Psoas muscle (tissue), 8 donors: ENCODE results near the gene CSTF3. TPM values are rescaled to one million over a fixed set of nuclear protein-coding genes. Genes with fewer than 3 reads are reported as not detected.
"Not testable (repeated sequence)": the region's sequence is repeated elsewhere in the genome, so short reads cannot be mapped to it uniquely, and the experiment has no call there.

Source experiments
- ATAC-seq, 4 donors: fragments of 200-7000 bp; cut with Tn5 transposase; one replicate each; pipeline ENCODE4 v1.9.1; 2020; ENCODE audit warnings: moderate library complexity in 3 of 4, mild to moderate bottlenecking in 2 of 4
- DNase-seq, 2 donors: peaks; one replicate each; pipeline ENCODE4 v3.0.0-alpha.2; 2020
- H3K27ac ChIP-seq: fragments of 200-600 bp; one replicate; pipeline ENCODE4 v1.8.0; 2022
- H3K27me3 ChIP-seq, 3 donors: fragments of 200-600 bp in 1 of 3; one replicate each; pipeline versions ENCODE4 v1.6.1 to v1.8.0; 2013 to 2022; ENCODE audit warnings: low read length in 2 of 3, mild to moderate bottlenecking in 2 of 3, moderate library complexity in 1 of 3; ENCODE audit not compliant: insufficient read depth in 3 of 3
- H3K36me3 ChIP-seq, 2 donors: fragments of 200-600 bp in 1 of 2; one replicate each; pipeline versions ENCODE4 v1.6.1 to v1.8.0; 2013 to 2022; ENCODE audit warnings: low read depth in 1 of 2, mild to moderate bottlenecking in 1 of 2, moderate library complexity in 1 of 2; ENCODE audit not compliant: insufficient read depth in 1 of 2
- H3K4me1 ChIP-seq: fragments of 200-600 bp; one replicate; pipeline ENCODE4 v1.8.0; 2022
- H3K4me3 ChIP-seq: fragments of 200-600 bp; one replicate; pipeline ENCODE4 v1.8.0; 2022; ENCODE audit warnings: mild to moderate bottlenecking
- H3K9me3 ChIP-seq: fragments of 200-600 bp; one replicate; pipeline ENCODE4 v1.8.0; 2022
- CTCF ChIP-seq: fragments of 200-600 bp; IDR thresholded peaks from one replicate; pipeline ENCODE4 v1.8.0; 2022; ENCODE audit warnings: antibody characterized with exemption
- WGBS, 3 donors: extraction: QIAGEN DNeasy Blood & Tissue Kit; methylation state at CpG; one replicate each; pipeline versions ENCODE4 v1.1.6 to v1.1.7; 2013; 5-methylcytosine and 5-hydroxymethylcytosine counted together
- intact Hi-C, 2 donors: fragments of 100-400 bp; cut with DNase I; formaldehyde crosslinking; loops; one replicate each; pipeline versions ENCODE4 v1.11.0 to v1.14.2; 2022
- polyA plus RNA-seq, 3 donors: library from polyadenylated mRNA; stranded (reverse); fragments of 200-250 nt; gene quantifications; one replicate each; pipeline ENCODE4 v1.2.3, GENCODE V29; 2013
- total RNA-seq, 4 donors: library from RNA; stranded (reverse); fragmentation: NEBNext Ultra II Directional in 2 of 4; extraction: Animal tissue kit (Norgen Biotek cat#: 25700) in 2 of 4; gene quantifications; one replicate each; pipeline versions ENCODE4 v1.2.1 to v1.2.4, GENCODE V29; 2021 to 2023
- donor health status: healthy with polysubstance abuse.
- donor health status: DM: no; HTN: no; CAD: no; lungs with moderate emphysema.
- donor health status: Bipolar disorder and iron deficiency.
- donor health status: healthy.
- donor health status: DM: yes; HTN: yes; CAD: no.
- donor health status: DM: no; HTN: no; CAD: no.
- donor health status: DM: no; HTN: no; CAD: no.
- donor health status: DM: yes; HTN: yes; CAD: no.

The CSTF3 gene
- total and polyA plus RNA-seq, 7 donors = 10.7 to 32.3 (median 14.4) TPM

- peaks cover 0 to 77% of the 10 kb centered on the region in 2 donors for H3K36me3 ChIP-seq
Observed at GRCh38 chr11:33057284-33057683, 104.0 kb downstream of the CSTF3 start.

DNA sequence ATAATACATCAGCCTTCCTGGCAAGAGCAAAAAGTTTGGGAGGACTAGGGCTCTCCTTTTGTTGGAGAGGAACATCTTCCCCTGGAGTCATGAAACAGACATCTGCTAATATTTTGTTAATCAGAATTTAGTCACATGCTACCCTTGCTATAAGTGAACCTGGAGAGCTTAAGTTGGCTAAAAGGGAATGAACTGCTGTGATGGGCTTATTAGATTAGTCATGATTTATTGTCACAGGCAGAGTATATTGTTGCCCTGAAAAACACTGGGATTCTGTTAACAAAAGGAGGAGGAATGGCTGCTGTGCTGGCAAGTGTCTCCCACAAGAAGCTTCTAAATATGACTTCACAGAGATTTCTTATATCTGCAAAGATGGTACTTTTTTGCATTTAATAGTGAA lies 105.9 kb downstream of the CSTF3 start:
- ATAC-seq (no peak), DNase-seq (no peak)
- no peak overlapping the region for H3K4me3 ChIP-seq
- no peaks in the 10 kb centered on the region for H3K4me1 ChIP-seq
- intact Hi-C loops = no loop called here
- H3K36me3 ChIP-seq = peaks cover 0 to 58% of the 10 kb centered on the region in 2 donors
- H3K27me3 ChIP-seq = no peaks in the 10 kb centered on the region
- H3K9me3 ChIP-seq = no peaks in the 10 kb centered on the region
- no peak overlapping the region for H3K27ac ChIP-seq
- TF ChIP-seq CTCF = no peak

More at GRCh38 chr11:33057284-33057683, 104.0 kb downstream of the CSTF3 start:
- no peaks in the 10 kb centered on the region for H3K9me3 ChIP-seq
- intact Hi-C loops = no loop called here
- H3K4me3 ChIP-seq = no peak overlapping the region
- H3K27me3 ChIP-seq = no peaks in the 10 kb centered on the region
- DNase-seq = no peak
- WGBS, 3 donors = 87 to 94% (median 90%) methylated on average over 1 of the region's 1 CpG
- ATAC-seq = no peak
- no peaks in the 10 kb centered on the region for H3K4me1 ChIP-seq
- TF ChIP-seq CTCF = no peak
- H3K27ac ChIP-seq = no peak overlapping the region

- DNase-seq = no peak
- H3K27ac ChIP-seq = no peak overlapping the region
- peaks cover 0 to 33% of the 10 kb centered on the region in 2 donors for H3K36me3 ChIP-seq
- no peak for TF ChIP-seq CTCF
- no peaks in the 10 kb centered on the region for H3K27me3 ChIP-seq
- intact Hi-C loops = no loop called here
- no peak for ATAC-seq
- no peaks in the 10 kb centered on the region for H3K4me1 ChIP-seq
- no peaks in the 10 kb centered on the region for H3K9me3 ChIP-seq
- no peak overlapping the region for H3K4me3 ChIP-seq
- 78 to 91% (median 79%) methylated on average over 2 of the region's 2 CpGs for WGBS, 3 donors
Observed at GRCh38 chr11:33052231-33052630, 109.0 kb downstream of the CSTF3 start.

DNA sequence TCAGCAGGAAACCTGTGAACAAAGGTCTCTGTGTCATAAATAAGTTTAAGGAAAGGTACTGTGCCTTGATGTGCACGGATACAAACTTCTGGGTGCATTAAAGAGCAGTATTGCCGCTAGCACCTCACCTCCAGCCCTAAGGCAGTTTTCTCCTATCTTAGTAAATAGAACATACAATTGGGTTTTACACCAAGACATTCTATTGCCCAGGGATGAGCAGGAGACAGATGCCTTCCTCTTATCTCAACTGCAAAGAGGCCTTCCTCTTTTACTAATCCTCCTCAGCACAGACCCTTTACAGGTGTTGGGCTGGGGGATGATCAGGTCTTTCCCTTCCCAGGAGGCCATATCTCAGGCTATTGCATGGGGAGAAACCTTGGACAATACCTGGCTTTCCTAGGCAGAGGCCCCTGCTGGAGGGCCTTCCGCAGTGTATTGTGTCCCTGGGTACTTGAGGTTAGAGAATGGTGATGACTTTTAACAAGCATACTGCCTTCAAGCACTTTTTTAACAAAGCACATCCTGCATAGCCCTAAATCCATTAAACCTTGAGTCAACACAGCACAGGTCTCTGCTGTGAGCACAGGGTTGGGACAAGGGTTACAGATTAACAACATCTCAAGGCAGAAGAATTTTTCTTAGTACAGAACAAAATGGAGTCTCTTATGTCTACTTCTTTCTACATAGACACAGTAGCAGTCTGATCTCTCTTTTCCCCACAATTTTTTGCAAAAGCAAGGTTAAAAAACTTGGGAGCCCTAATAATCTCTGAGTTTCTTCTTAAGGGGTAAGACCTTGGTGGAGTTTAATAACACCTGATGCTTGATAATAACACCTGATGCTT lies 111.5 kb downstream of the CSTF3 start:
- DNase-seq, H3K27me3 ChIP-seq, ATAC-seq, H3K4me3 ChIP-seq, H3K4me1 ChIP-seq, H3K9me3 ChIP-seq, H3K27ac ChIP-seq, intact Hi-C loops: not testable (repeated sequence)
- WGBS, 3 donors = 92 to 97% (median 94%) methylated on average over 3 of the region's 3 CpGs
- peaks cover 0 to 31% of the 10 kb centered on the region in 2 donors for H3K36me3 ChIP-seq

DNA sequence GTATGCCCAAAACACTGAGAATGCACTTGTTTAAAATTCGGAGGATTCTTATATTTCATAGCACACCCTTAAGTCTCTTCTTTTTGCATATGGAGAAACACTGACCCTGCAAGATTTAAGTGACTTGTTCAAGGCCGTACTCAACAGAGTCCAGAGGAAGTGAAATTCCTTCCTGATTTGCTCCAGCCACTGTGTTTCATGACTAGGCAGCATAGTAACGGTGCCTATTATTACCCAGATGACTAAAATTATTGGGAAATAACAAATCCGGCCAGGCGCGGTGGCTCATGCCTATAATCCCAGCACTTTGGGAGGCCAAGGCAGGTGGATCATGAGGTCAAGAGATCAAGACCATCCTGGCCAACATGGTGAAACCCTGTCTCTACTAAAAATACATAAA lies 112.6 kb downstream of the CSTF3 start:
- intact Hi-C loops, H3K4me3 ChIP-seq: not testable (repeated sequence)
- 79 to 87% (median 81%) methylated on average over 6 of the region's 6 CpGs for WGBS, 3 donors

More for the DNA sequence above, 112.6 kb downstream of the CSTF3 start:
- not testable (repeated sequence) for H3K27ac ChIP-seq, DNase-seq, H3K4me1 ChIP-seq, H3K27me3 ChIP-seq, H3K9me3 ChIP-seq
- H3K36me3 ChIP-seq = peaks cover 3 to 37% of the 10 kb centered on the region in 2 donors
- ATAC-seq = peak in 2 of 4 donors; percentile 26 to 50
